BE2C (cell line): Measurements from ENCODE around the gene FGD3.

Source experiments
- DNase-seq: peaks from one replicate; pipeline ENCODE4 v3.0.0-alpha.2; 2020
- H3K27me3 ChIP-seq: fragments of 250-450 bp; sonication (Bioruptor Pico); 2 replicates; pipeline ENCODE4 v1.5.1; 2020; ENCODE audit warnings: mild to moderate bottlenecking
- H3K36me3 ChIP-seq: fragments of 250-450 bp; sonication (Bioruptor Pico); 2 replicates; pipeline ENCODE4 v1.5.1; 2020; ENCODE audit warnings: mild to moderate bottlenecking
- H3K4me1 ChIP-seq: fragments of 250-450 bp; sonication (Bioruptor Pico); 2 replicates; pipeline ENCODE4 v1.5.1; 2020
- H3K4me3 ChIP-seq: 2 replicates; pipeline ENCODE4 v1.5.1; 2011; ENCODE audit warnings: low read depth, low read length
- H3K9me3 ChIP-seq: fragments of 250-450 bp; sonication (Bioruptor Pico); 2 replicates; pipeline ENCODE4 v1.5.1; 2020
- TF ChIP-seq, protein P1 (sequence below): IDR thresholded peaks from 2 replicates; pipeline ENCODE4 v1.5.1; 2012; ENCODE audit warnings: mild to moderate bottlenecking, low read depth, low read length

FGD3 gene

DNA sequence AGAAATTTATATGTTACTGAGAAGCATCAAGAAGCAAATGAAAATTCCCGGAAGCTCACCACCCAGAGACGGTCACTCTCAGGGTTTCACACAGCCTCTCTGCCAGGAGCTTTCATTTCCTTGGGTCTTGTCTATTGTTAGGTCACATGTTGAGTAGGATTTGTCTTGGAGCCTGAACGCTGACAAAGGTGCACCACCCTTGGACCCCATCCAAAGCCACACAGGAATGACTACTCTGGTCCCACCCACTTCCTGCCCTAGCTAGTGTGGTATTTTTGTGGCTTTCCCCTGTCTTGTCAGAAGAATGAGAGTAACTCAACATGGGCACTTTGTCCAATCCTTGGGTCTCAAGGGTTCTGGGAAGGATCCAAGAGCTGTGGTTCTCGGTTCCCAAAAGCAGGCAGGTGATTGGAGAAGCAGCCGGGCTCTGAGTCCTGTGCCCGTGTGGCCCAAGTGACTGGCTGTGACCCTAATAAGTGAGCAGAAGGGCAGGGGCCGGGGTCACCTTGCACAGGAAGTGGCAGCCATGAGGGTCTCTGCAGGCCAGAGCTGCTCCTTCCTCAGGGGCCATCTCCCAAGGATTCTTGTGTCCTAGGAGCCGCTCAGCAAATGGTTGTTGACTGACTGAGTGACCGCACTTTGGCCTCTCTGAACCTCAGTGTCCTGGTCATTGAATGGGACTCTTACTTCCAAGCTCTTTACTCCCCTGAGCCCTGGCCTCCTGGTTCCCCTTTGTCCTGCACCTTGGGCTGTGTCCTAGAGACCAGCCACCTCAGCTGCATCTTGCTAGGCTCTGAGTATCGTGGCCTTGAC, 6.9 kb downstream of the FGD3 start:
- no peak overlapping the region for H3K4me3 ChIP-seq
- TF ChIP-seq, protein P1, sequence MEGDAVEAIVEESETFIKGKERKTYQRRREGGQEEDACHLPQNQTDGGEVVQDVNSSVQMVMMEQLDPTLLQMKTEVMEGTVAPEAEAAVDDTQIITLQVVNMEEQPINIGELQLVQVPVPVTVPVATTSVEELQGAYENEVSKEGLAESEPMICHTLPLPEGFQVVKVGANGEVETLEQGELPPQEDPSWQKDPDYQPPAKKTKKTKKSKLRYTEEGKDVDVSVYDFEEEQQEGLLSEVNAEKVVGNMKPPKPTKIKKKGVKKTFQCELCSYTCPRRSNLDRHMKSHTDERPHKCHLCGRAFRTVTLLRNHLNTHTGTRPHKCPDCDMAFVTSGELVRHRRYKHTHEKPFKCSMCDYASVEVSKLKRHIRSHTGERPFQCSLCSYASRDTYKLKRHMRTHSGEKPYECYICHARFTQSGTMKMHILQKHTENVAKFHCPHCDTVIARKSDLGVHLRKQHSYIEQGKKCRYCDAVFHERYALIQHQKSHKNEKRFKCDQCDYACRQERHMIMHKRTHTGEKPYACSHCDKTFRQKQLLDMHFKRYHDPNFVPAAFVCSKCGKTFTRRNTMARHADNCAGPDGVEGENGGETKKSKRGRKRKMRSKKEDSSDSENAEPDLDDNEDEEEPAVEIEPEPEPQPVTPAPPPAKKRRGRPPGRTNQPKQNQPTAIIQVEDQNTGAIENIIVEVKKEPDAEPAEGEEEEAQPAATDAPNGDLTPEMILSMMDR = no peak
- no peak for DNase-seq
- H3K4me1 ChIP-seq = no peaks in the 10 kb centered on the region
- H3K27me3 ChIP-seq = peaks cover 6% of the 10 kb centered on the region
- H3K9me3 ChIP-seq = no peaks in the 10 kb centered on the region
- no peaks in the 10 kb centered on the region for H3K36me3 ChIP-seq

DNA sequence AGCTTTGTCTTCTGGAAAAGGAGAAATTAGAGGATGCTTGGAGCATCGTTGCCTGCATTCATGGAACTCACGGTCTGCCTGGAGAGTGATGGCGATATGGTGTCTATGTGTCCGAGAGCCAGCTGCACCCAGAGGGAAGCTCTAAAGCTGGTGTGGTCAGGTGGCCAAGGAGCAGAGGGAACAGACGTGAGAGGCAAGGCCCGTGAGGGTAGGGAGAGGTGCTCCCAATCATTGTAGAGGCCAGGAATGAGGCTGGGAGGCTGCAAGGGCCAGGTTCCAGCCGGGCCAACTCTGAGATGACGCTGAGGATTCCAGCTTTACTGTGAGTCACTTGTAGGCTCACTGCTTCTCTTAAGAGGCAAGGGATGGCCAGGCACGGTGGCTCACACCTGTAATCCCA, 7.6 kb downstream of the FGD3 start:
- no peaks in the 10 kb centered on the region for H3K36me3 ChIP-seq
- TF ChIP-seq, protein P1 = no peak
- no peak for DNase-seq
- H3K4me1 ChIP-seq = no peaks in the 10 kb centered on the region
- no peak overlapping the region for H3K4me3 ChIP-seq
- H3K9me3 ChIP-seq = no peaks in the 10 kb centered on the region
- H3K27me3 ChIP-seq = peaks cover 6% of the 10 kb centered on the region

DNA sequence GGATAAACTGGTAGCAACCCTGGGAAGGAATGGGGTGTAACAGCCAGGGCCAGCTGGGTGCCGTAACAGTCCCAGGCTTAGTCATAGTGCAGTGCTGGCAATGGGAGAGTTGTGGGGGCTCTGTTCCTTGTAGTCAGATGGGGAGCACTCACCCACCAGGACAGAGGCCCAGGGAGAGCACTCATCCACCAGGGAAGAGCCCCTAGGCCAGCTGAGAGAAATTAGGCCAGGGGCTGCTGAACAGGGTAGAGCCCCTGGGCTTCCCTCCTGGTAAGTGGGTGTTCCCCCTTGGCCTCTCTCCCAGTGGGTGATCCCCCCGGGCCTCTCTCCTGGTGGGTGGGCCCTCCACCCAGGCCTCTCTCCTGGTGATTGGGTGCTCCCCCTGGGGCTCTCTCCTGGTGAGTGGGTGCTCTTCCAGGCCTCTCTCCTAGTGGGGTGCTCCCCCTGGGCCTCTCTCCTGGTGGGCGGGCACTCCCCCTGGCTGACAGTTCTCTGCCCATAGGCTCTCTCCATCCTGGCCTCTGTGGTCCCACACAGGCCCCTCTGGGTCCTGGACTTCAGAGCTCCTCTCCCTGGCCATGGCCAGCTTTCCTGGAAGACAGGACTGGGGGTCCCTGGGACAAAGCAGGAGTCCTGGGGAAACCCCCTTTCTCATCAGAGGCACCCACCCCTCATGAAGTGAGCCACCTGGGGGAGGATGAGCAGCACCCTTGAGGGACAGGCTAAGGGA, 13.4 kb downstream of the FGD3 start:
- no peaks in the 10 kb centered on the region for H3K9me3 ChIP-seq
- TF ChIP-seq, protein P1 = no peak
- H3K27me3 ChIP-seq = no peaks in the 10 kb centered on the region
- no peak for DNase-seq
- no peak overlapping the region for H3K4me3 ChIP-seq
- H3K36me3 ChIP-seq = no peaks in the 10 kb centered on the region
- H3K4me1 ChIP-seq = no peaks in the 10 kb centered on the region

DNA sequence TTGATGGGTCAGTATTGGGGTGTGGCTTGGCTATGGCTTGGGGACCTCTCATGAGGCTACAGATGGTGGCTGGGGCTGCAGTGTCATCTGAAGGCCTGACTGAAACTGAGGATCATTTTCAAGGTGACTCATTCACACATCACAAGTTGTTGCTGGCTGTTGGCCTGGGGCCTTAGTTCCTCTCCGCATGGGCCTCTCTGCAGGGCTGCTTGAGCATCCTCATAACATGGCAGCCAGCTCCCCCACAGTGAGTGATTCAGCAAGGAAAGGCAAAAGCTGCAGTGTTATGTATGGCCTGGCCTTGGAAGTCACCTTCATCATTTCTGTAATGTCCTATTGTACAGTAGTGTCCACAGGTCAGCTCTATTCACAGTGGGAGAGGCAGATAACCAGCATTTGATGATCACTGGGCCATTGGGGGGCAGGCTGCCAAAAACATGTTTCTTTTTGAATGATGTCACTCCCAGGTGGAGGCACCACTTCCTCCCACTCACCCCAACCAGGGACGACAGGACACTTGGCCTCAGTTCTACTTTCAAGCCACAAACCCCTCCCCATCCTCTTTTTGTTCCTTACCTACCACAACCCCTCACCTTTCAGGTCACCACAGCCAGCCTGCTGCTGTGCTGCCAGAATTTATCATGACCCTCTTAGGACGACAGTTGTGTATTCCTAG, 14.4 kb downstream of the FGD3 start:
- H3K9me3 ChIP-seq = no peaks in the 10 kb centered on the region
- H3K27me3 ChIP-seq = no peaks in the 10 kb centered on the region
- DNase-seq = no peak
- TF ChIP-seq, protein P1 = no peak
- H3K4me1 ChIP-seq = no peaks in the 10 kb centered on the region
- no peak overlapping the region for H3K4me3 ChIP-seq
- no peaks in the 10 kb centered on the region for H3K36me3 ChIP-seq

DNA sequence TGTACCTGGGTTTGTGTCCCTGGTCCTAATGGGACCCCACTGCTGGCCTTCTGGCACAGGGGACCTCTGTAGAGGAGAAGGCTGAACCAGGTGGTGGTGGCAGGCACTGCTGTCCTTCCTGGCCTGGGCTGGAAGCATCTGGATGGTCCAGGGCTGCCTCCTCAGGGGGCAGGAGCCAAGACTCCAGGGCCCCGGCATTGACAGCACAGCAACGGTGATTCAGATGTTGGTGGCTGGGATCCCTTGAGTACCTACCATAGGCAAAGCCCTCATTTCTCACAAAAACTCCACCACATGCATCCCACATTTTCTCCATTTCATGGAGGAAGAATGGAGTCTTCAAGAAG, 15.0 kb downstream of the FGD3 start:
- TF ChIP-seq, protein P1 = no peak
- Histone ChIP-seq H3K4me3 (no peak overlapping the region), H3K36me3 (no peaks in the 10 kb centered on the region), H3K4me1 (no peaks in the 10 kb centered on the region), H3K9me3 (no peaks in the 10 kb centered on the region), H3K27me3 (no peaks in the 10 kb centered on the region)
- no peak for DNase-seq
